ENCODE measurements around the gene CLCN3.
A peak's percentile ranks its signal among the peaks of the same experiment; 100 is the strongest.
"Not testable (repeated sequence)": the region's sequence is repeated elsewhere in the genome, so short reads cannot be mapped to it uniquely, and the experiment has no call there.

CLCN3 gene

DNA sequence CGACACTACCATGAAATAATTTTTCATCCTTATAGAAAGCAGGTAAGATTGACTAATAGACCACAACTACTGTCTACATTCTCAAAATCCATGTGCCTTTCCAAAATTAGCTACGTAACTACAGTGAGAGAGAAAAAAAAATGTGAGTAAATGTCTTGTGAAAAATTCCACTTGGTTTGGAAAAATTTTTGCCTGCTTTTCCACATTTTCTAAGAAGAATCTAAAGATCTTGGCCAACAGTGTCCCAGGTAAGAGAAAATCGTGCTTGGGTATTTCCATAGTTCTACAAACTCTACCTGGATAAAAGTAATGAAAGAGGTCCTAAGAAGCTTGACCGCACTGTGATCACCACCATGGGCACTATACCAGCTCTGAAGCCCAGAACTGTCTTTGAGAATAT, 1.4 kb upstream of the CLCN3 start:
- no peak for DNase-seq

DNA sequence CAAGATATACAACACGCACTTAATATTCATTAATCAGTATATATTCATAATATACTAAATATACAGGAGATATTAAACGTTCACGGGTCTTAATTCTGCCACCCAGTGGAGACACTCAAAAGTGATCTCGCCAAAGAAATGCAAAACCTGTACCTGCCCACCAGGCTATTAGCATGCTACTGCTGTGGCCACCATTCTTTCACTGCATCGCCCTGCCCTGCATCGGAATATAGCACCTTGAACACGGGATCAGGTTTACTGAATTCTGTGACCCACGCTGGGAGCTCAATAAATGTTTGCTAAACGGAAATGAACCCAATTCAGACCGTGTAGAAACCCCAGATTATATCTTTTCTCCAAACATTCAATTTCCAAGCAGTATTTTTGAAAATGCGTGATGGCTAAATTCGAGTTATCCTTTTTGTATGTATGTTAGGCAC, 840 bp upstream of the CLCN3 start:
- peak; percentile 66 for DNase-seq

DNA sequence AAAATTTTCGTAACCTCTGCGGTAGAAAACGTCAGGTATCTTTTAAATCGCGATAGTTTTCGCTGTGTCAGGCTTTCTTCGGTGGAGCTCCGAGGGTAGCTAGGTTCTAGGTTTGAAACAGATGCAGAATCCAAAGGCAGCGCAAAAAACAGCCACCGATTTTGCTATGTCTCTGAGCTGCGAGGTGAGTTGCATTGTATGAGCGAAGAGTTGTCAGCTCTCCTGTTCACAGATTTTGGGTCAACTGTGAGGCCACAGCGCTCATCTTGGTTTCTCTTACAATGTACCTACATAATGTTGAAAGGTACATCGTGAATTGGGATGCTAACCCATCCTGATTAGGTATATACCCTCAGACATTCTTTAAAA, 486 bp downstream of the CLCN3 start:
- no peak for DNase-seq

DNA sequence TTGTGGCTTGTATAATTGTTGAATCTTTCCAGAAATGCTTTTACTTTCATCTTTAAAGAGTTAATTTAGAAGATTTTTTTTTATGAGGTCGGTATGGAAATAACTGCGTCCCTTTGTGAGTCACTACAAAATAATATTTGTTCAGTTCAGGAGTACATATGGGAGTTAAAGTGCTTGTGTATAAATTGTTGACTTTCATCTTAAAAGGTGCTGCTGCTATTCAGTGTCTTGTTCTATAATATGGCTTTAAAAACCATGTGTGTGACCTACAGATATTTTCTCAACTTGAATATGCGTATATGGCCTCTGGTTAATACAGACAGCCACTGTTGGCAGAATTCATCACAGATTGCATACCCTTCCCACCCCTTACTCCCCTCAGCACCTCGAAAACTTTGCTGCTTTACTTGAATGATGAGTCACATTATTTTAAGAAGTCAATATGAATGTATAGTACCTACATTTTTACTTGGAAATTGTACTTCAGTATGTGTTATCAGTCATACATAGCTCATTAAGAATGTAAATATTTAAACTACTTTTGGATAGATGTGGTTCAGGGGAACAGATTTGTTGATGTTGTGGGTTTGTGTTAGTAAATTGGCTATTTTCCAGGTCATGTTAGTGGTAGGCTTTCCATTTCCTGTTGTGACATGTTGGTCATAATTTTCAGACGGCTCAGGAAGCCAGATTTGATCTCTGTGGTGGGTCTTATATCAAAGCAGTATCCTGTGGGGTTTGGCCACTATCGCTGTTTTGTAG, 1.5 kb downstream of the CLCN3 start:
- DNase-seq: no peak

DNA sequence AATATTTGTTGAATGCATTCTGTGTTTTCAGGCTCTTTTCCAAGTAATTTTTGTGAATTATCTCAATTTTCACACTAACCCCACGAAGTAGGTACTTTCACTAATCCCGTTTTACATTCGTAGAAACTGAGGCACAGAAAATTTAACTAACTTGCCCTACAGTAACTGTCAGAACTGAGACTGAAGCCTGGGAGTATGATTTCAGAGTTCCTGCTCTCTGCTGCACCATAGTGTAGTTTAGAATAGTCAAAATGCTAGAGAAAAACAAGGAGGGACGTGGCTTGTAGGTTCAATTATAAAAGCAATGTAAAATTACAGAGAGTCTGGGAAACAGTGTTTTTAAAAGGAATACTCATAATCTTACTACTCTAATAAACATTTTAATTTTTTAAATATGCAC, 2.2 kb downstream of the CLCN3 start:
- DNase-seq: no peak

DNA sequence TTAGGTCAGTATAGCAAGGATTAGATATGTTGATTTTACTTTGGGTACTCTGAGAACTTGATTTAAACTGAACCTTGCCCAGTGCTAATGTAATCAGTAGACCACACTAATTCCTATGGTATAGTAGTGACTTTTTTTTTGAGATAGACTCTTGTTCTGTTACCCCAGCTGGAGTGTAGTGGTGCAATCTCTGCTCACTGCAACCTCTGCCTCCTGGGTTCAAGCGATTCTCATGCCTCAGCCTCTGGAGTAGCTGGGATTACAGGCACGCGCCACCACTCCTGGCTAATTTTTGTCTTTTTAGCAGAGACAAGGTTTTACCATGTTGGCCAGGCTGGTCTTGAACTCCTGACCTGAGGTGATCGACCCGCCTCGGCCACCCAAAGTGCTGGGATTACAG, 3.6 kb downstream of the CLCN3 start:
- not testable (repeated sequence) for DNase-seq

DNA sequence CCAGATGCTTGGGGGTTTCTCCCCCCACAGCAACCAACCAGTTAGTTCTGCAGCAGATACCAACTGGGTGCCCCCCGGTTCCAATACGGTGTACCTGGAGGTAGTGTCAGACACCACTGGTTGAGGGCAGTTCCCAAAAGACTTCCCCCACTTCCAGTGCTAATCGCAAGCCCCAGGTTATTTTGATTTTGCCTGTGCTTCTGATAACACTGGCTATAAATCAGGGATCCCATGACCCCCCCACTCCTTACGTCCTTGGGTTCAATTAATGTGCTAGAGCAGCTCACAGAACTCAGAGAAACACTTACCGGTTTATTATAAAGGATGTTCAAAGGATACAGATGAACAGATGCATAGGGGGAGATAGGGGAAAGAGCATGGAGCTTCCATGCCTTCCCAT, 5.5 kb downstream of the CLCN3 start:
- no peak for DNase-seq

DNA sequence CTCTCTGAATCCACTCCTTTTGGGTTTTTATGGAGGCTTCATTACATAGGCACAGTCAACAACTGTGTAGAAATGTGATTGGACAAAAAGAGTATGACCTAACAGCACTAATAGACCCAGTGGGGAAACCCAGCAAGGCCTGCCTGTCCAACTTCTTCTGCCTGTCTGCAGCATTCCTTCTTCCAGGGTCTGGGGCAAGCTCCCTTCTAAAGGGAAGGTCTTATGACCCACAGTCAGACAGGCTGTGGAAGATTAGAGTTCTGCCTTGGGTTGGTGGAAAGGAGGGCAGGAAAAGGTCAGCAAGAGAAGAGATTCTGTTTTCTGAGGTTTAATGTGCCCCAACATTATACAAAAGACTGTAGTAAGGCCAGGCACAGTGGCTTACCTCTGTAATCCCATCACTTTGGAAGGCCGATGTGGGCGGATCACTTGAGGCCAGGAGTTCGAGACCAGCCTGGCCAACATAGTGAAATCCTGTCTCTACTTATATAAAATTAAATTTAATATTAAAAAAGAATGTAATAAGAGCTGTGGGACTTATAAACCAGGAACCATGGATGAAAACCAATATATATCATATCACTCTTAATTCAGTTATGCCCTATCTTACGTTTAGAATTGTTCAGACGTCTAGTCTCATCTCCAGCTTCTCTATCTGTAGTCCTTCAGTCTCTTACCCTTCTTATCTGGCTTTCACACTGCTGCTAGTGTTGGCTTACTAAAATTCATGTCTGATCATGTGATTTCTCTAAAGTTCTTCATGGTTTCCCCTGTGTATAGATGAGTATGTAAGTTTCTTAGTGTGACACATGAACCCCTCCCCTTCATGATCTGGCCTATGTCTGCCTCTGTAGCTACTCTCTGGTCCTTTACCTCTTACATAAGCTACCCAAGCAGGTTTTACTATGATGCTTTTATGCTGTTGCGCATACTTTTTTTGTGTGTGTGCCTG, 6.2 kb downstream of the CLCN3 start:
- no peak for DNase-seq

DNA sequence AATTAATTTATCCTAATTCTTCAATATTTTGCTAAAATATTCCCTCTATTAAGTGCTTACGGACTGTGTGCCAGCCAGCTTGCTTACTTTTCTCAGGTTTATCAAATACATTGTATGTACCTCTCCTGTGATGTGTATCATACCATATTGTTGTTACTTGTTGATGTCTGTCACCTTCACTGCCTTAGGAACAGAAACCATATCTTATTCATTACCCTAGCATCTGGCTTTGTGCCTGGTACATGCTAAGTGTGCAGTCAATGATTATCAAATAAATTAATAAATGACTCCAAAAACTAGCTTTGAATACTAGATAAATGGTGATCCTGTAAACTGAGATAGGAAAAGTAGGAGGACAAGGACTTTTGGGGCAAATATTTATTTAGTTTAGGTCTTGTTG, 6.9 kb downstream of the CLCN3 start:
- no peak for DNase-seq

DNA sequence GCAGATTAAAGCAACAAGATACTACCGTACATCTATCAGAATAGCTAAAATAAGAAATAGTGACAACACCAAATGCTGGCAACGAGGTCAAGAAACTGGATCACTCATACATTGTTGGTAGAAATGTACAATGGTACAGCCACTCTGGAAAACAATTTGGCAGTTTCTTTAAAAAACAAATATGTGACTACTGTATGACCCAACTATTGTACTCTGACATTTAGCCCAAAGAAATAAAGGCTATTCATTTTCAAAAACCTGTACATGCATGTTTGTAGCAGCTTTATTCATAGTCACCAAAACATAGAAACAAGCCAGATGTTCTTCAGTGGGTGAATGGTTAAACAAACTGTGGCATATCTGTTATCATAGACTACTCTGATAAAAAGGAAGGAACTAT, 8.2 kb downstream of the CLCN3 start:
- DNase-seq: no peak

DNA sequence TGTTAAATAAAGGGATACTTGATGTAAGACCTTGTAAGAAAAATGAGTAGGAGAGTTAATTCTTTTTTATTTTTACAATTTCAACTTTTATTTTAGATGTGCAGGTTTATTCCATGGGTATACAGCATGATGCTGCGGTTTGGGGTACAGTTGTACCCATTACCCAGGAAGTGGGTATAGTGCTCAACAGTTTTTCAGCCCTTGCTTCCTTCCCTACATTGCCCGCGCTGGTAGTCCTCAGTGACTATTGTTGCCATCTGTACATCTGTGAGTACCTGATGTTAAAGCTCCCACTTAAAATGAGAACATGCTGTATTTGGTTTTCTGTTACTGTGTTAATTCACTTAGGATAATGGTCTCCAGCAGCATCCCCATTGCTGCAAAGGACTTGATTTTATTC, 9.7 kb downstream of the CLCN3 start:
- DNase-seq: no peak

DNA sequence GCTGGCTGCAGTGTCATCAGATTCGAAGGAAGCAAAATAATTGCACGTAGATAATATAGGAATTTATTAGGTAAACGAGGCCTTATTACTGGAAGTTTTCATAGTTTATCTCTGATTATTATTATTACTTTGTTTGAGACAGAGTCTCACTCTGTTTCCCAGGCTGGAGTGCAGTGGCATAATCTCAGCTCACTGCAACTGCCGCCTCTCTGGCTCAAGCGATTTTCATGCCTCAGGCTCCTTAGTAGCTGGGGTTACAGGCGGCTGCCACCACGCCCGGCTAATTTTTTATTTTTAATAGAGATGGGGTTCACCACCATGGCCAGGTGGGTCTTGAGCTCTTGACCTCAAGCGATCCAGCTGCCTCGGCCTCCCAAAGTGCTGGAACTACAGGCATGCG, 12.5 kb downstream of the CLCN3 start:
- DNase-seq: no peak

DNA sequence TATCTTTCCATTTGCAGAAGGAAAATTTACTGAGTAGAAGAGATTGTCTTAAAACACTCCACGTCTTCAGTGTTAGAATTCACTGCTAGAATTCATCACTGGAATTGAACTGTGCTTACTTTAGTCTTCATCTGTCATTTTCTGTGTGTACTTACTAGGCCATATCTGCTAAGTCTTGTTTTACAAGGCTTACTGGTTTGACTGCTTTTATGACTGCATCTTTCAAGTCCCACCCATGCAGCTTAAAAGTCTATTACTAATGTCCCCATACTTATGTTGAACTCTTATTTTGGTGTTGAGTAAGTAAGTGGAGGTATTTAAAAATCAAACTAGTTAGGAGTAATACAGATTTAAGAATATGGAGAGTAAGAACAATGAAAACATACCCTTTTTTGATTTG, 14.6 kb downstream of the CLCN3 start:
- no peak for DNase-seq

DNA sequence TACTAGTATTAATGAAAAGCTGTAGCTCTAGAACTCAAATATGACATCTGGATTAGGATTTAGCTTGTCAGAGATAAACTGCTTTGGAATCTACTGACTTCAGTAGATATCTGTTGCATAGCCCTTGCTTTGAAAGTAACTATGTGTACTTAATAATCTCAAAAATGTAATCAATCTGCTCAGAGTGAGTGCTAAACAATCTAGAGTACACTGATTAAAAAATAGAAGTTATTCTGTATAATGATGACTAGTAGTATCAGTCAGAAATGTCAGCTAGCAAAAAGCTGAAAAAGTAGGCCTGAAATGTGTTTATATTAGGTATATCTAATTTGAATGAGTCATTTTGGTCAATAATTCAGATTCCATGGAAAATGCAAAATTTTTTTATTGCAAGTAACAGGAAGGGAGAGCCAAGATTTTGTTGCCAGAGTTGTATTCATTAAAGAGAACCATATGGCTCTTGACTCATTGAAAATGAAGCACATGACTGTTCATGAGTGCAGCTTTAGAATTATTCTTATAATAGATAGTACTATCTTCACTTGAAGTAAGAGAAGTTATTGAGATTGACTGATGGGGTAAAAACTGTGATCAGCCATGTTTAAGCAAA, 20.0 kb downstream of the CLCN3 start:
- DNase-seq: no peak

DNA sequence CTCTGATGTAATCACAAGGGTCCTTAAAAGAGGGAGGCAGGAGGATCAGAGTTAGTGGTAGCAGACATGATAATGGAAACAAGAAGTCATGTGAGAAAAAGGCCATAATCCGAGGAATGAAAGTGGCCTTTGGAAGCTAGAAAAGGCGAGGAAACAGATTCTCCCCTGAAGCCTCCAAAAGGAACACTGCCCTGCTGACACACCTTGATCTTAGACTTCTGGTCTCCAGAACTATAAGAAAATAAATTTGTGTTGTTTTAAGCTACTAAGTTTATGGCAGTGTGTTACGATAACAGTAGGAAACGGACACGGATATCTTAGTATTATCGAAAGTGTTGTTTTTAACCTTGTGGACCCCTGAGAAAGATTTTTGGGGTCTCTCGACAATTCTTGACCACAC, 24.4 kb downstream of the CLCN3 start:
- no peak for DNase-seq

DNA sequence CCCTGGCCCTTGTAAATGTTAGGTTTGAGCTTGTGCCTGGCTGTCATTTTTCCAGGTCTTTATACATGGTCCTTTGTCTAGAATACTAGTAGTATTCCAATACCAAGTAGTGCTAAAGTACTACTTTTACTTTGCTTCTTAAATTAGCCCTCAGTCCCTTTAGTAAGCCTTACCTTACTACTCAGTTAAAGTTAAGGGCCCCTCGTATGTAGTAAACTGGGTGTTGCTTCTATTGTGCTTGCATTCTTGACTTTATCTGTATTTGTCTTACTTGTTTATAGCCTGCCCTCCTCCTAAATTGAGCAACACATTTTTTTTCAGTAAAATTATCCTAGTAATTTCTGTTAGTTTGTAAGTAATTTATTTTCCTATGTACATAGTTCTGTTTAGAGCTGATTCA, 25.2 kb downstream of the CLCN3 start:
- no peak for DNase-seq

DNA sequence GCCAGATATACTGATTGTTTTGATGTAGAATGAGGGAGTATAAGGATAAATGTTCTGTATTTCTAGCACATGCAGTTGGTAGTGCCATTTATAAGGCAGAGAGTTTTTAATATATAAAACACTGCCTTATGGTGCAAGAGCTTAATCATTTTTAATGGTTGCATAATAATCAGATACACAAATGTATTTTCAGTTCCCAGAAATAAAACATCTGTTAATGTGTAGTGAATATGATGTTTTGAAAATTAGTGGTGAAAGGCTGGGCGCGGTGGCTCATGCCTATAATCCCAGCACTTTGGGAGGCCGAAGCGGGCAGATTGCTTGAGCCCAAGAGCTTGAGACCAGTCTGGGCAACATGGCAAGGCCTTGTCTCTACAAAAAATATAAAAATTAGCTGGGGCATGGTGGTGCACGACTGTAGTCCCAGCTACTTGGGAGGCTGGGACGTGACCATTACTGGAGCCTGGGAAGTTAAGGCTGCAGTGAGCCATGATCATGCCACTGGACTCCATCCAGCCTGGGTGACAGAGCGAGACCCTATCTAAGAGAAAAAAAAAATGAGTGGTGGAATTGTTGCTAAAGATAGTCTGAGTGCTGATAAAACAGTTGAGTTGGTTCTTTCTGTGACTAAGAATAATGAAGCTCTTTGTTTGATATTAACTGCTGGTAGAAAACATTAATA, 29.3 kb downstream of the CLCN3 start:
- DNase-seq: no peak

DNA sequence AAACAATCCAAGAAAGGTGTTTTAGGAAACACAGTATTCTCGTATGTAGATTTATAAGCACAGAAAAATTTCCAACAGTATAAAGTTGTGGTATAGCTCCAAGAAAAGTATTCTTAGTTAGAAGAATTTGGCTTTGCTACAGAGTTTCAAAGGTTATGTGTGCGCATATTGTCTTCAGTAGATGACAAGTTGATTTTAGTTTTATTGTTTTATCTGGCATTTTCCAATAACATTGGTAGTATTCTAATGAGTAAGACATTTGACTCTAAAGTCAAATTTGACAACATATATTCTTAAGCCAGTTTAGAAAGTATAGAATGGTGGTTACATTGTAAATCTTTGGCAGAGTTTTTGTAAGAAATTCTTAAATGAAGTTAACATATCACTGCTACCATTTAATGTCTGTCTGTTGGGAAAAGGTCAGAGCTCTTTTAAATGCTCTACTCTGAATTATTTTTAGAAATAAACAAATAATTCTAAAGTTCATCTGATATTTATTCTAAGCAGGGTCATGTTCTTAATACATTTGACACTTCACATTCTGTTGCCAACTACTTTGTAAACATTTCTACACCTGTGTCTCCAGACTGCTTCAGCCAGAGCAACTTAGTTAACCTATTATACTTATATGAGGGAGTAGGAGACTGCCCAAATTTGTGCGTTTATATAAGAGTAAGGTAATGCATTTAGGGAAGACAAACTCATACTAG, 30.0 kb downstream of the CLCN3 start:
- DNase-seq: no peak

DNA sequence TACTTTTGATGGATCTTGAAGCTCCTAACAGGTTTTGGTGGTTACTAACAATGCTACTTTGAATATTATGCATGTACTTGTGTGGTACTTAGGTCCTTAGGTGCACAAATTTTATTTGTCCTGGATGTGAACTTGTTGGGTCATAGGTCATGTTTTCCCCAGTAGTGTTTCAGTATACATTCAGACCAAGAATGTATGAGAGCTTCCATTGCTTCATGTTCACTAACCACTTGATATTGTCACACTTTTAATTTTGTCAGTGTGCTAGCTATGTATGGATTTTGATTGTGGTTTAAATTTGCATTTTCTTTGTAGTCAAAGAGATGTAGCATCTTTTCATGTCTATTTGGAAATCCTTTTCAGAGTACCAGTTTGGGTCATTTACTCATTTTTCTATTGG, 32.2 kb downstream of the CLCN3 start:
- DNase-seq: no peak

DNA sequence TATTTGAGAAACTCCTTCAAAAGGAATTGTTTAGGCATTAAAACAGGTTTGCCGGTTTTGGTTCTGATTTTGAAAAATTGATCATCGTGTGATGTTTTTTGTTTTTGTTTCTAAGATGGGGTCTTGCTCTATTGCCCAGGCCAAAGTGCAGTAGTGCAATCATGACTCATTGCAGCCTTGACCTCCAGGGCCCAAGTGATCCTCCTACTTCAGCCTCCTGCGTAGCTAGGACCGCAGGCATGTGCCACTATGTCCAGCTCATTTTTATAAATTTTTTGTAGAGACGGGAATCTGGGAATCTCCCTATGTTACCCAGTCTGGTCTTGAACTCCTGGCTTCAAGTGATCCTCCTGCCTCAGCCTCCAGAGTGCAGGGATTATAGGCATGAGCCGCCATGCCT, 35.0 kb downstream of the CLCN3 start:
- no peak for DNase-seq

DNA sequence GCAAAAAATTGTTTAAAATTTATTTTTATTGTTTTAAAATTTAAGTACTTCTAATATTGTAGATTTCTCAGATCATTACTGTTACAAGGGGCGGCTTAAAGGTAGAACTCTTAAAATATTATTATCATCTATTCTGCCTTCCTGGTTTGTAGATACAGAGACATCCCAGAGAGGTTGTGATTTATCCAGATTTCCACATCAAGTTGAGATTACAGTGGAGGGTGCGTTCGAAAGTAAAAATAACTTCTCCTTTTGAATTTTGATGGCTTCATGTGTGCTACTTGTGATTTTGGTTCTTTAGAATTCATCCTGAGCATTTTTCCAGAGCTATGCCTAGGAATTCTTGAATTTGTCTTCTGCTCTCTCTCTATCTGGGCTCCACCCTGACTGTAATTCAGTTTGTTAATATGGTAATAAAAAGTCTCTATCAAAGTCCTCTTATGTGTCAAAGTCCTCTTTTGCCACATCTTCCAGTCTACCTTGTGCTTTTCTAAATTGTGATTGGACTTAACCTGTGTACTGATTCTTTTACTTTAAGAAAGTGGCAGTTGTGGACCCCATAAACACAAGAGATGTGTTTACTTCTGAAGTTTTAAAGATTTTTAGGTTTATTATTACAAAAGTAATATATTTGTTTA, 37.2 kb downstream of the CLCN3 start:
- DNase-seq: no peak

DNA sequence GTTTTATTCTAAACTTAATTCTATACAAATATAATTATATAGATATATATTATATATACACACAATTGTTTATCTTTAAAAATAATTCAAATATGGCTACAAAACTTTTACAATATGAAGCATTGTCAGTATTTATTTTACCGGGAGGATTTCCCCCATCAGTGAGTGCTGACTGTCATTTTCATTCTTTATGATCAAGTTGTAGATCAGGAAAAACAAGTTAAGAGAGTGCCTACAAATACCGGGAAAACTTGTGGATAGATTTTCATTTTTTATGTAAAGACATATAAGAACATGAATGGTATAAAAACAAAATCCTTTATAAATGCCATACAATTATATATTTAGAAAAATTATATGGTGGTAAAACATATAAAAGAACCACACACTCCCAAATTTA, 37.8 kb downstream of the CLCN3 start:
- no peak for DNase-seq

Data from activated CD8-positive, alpha-beta memory T cell treated with anti-CD3 and anti-CD28 coated beads, Interleukin-2, amount 50 U/mL, for 48 hours (primary cell).